ELF-1 (cell line): Measurements from ENCODE around the gene HGD.
"Not testable (repeated sequence)": the region's sequence is repeated elsewhere in the genome, so short reads cannot be mapped to it uniquely, and the experiment has no call there.

Source experiments
- DNase-seq: peaks from one replicate; pipeline ENCODE4 v3.0.0-alpha.2; 2016; ENCODE audit warnings: low read depth, low spot score

HGD gene

DNA sequence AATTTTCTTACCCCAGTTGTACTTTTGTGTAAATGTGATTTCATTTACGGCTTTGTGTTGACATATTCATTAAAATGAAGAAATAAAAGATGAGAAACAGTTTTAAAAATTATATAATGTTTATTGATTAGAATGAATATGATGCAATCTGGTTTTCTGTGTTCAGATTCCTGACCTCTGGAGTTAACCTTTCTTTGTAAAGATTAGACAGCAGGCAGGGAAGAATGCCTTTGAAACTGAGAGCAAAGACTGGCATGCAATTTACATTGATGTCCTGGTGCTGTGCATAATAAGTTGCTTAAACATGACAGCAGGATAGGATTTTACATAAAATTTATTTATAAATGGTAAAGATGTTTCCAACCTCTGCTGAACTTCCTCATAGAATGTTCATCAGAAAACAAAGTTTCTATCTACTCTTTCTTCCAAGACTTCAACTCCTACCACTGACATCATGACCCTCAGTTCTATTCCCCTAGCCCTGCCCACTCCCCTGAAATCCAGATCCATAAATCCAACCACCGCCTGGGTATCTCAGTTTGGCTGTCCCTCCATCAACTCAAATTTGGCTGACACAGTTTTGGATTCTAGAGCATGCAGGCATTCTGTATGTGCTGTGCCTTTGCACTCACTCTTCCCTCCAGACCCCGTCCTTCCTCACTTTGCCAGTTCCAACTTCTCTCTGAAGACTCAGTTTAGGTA lies 1.7 kb downstream of the HGD start:
- no peak for DNase-seq

DNA sequence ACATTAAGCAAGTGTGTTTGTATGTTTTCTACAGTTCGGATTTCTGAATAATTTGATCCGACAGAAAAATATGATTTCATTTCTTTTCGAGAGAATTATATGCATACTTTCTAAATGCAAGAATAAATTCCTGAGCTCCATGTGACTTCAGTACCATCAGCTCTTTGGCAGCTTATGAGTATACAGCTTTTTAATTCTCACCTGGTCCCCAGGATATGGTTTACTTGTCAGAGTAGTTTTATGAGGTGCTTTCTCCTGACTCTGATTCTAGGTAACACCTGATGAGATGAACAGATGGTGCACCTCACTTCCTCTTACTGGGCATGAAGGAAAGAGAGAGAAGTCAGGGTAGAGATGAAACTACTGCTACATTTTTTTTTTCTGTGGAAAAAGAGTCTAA lies 3.1 kb downstream of the HGD start:
- DNase-seq: no peak

DNA sequence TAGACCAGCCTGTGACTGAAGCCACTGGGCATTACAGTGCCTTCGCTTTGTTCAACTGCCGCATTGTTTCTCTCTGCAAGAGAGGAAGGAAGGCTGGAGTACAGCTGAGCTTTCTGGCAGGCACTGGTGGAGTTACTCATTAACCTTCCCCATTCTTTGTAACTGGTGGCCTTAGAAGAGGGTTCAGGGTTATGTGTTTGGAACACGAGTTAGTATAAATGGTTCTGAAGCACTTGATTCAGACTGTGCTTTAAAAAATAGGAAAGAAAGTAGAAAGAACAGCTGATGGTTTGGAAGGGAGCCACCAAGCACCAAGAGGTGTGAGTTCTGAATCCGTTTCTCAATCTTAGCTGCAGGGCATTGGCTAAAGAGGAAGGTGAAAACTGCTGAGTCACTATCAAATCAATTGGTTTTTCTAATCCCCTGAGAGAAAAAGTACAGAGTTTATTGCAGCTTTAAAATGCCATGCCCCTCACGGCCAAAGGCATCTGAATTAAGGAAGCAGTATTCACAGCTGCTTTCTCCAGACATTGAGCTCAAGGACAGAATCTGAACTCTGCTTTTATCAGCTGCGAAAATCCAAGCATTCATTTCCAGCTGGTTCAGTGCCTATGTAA lies 3.6 kb downstream of the HGD start:
- peak; percentile 40 for DNase-seq

- DNase-seq: not testable (repeated sequence)
These were observed 4.8 kb downstream of the HGD start for GRCh38 chr3:120677193-120677592.

DNA sequence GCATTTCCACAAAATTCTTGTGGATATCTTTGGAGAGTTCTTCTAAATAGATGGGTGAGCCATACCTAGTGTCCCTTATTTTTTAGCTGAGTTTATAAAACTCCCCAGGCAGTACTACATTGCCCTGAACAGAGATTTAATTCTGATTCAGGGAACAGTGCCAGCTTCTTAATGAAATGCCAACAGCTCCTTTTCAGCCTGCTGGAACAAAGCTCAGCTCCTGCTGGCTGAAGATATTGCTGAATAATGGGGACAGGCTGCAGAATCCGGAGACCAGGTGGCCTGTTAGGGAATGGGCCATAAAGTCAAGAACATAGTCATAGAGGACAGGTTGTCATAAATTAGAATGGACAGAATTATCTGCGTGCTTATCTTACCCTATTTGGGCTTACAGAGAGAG lies 8.9 kb downstream of the HGD start:
- no peak for DNase-seq

- no peak for DNase-seq
These were observed 11.5 kb downstream of the HGD start for GRCh38 chr3:120670576-120670975.

DNA sequence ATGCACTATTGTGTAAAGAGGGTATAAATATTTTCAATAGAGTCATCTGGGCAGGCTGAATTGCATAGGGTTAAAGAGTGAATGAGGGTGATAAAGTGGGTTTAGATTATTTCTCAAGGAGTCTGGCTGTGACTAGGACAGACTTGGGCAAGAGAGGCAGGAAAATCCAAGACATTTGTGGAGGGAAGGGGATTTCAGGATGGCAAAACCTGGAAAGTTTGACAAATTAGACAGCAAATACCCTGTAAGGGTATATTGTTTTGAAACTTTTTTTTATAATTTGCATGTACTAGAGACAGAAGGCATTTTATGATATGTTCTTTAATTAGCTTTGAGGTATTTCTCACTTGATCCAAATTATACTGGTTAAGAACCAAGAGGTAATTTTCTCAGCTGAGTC lies 17.1 kb downstream of the HGD start:
- DNase-seq: no peak

GRCh38 chr3:120661945-120662344 lies 20.1 kb downstream of the HGD start:
- DNase-seq: no peak

- DNase-seq: no peak
These were observed 20.7 kb downstream of the HGD start for GRCh38 chr3:120661106-120661905.

GRCh38 chr3:120659834-120660233 lies 22.2 kb downstream of the HGD start:
- no peak for DNase-seq

DNA sequence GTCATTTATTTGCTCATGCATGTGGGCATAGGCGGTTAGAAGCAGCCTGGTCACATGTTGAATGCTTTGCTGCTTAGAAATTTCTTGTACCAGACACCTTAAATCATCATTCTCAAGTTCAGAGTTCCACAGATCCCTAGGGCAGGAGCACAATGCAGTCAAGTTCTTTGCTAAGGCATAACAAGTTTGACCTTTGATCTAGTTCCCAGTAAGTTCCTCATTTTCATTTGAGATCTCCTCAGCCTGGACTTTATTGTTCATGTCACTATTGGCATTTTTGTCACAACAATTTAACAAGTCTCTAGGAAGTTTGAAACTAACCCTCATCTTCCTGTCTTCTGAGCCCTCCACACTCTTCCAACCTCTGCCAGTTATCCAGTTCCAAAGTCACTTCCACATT lies 22.8 kb downstream of the HGD start:
- DNase-seq: no peak

GRCh38 chr3:120652896-120653545 lies 29.0 kb downstream of the HGD start:
- no peak for DNase-seq

GRCh38 chr3:120652281-120652680 lies 29.8 kb downstream of the HGD start:
- DNase-seq: no peak

DNA sequence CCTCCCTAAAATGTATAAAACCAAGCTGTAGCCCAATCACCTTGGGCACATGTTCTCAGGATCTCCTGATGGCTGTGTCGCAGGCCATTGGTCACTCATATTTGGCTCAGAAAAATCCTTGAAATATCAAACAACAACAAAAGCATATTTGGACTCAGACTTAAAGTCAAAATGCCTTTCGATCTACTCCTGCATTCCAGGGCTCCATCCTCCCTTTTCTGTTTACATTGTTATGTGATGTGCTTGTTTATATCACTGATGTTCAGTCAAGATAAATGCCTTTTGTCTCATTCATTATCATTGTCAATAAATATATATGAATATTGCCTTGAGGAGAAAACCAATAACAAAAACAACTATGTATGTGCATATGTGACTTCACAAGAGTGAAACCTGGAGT lies 31.7 kb downstream of the HGD start:
- no peak for DNase-seq

- DNase-seq: no peak
These were observed 32.2 kb downstream of the HGD start for GRCh38 chr3:120649830-120650233.

- no peak for DNase-seq
These were observed 33.7 kb downstream of the HGD start for GRCh38 chr3:120648290-120648689.

DNA sequence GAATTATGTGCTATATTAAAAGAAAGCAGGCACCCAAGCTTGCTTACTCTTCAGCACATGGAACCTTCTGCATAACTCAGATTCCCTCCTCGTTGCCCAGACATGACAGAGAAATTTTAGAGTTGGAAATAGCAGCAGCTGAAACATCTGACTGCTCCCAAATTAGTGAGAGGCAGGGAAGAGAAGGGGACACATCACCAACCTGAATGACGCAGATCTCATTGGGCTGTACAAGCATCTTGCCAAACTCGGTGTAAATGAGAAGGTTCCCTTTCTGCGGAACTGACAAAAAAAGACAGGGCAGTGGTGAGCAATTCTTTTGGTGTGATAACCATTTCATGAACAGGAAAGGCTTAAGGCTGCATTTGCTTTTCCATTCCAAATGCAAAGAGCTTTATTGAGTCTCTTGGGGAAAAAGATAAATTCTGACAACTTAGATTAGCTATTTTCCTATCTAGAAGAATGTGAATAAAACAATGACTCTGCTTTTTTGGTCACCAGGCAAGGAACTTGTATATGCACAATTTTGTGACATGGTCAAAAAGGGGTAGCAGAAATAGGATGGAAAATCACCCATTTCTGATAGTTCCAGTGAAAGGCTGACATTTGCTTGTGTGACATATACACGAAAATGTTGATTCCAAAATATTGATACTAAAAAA lies 35.1 kb downstream of the HGD start:
- no peak for DNase-seq

DNA sequence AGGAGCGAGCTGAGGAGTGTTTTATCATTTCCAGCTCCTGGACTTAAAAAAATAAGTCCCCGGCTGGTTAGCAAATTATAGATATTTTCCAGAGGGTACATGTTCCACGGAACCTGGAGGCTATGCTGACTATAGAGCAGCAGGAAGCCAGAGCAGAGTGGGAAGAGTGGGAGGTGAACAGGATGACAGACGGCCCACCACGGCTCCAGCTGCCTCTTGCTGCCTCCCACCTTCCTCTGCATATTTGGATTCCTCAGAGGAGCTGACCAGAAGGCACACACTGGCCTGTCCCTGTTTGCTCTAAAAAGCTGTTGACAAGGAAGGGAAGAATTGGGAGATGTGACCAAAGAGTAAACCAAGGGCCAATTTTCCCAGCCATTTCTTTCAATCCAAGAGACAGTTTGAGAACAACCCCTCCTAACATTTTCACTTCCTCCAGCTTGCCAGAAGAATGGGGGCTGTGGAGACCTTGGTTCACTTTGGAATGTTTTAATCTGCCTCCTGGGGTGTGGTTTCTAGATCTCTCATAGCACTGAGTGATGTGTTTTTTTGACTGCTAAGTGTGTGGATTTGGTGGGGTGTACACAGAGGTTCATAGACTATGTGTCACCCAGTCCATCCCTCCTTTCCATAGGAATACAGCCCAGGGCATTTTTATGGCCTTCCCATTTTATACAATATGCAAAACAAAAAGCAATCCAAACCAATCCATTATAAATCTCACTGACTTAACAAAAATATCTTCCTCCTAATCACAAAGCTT lies 36.8 kb downstream of the HGD start:
- peak; percentile 6 for DNase-seq

DNA sequence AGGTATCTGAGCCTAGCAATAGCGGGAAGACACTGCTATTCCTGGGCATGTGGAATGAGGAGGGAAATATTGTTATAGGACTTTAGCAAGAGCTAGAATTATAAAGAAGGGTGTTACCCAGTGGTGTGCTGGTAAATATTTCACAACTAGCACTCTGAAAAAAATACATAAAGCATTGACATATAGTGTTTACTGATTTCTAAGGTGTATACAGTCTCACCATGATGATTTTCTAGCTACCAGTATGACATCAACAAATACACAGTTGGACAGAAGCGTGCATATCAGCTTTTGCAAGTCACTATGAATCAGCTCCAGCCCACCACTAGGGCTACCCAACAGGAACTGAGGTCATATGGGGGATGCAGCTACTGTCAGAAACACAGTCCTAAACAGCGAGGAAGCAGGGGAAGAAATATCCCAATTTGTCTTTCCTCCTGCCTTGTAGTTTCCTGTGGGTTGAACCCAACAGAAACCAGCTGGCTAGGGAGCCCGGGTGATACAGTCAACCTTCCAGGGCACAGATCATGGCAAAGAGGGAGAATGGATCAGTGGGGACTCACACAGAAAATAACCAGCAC lies 39.6 kb downstream of the HGD start:
- no peak for DNase-seq

- DNase-seq: no peak
These were observed 40.3 kb downstream of the HGD start for GRCh38 chr3:120641696-120642246.
